ENCODE results near the gene SALL4.
A peak's percentile ranks its signal among the peaks of the same experiment; 100 is the strongest.
"Not testable (repeated sequence)": the region's sequence is repeated elsewhere in the genome, so short reads cannot be mapped to it uniquely, and the experiment has no call there.

Gene SALL4

GRCh38 chr20:51816856-51817255 is 14.5 kb upstream of the SALL4 start:
- H4K8ac ChIP-seq (ENCODE audit: low read depth, low read length); H2BK12ac ChIP-seq (ENCODE audit: low read length); H3K9me3 ChIP-seq (ENCODE audit: insufficient read depth, low read depth, low read length); H3K27ac ChIP-seq (ENCODE audit: low read depth, low read length); H3K4ac ChIP-seq (ENCODE audit: low read depth, low read length); H3K36me3 ChIP-seq (ENCODE audit: control insufficient read depth in 1 of 2, insufficient read depth in 2 of 2, low read length in 2 of 2); H3K14ac ChIP-seq (ENCODE audit: low read length); H3K4me2 ChIP-seq (ENCODE audit: low read length); H3K23ac ChIP-seq (ENCODE audit: low read length); H3K79me2 ChIP-seq (ENCODE audit: control insufficient read depth, insufficient read depth, low read length, poor library complexity); DNase-seq; H3K9ac ChIP-seq (ENCODE audit: low read length); H3K79me1 ChIP-seq (ENCODE audit: low read length); H4K91ac ChIP-seq (ENCODE audit: low read depth, low read length); H3K4me1 ChIP-seq (ENCODE audit: control insufficient read depth in 1 of 2, insufficient read depth in 2 of 2, low read length in 2 of 2); H3K18ac ChIP-seq (ENCODE audit: low read length); H3K4me3 ChIP-seq (ENCODE audit: low read depth, low read length); H2BK120ac ChIP-seq (ENCODE audit: insufficient read depth, low read length, poor library complexity); H4K12ac ChIP-seq (ENCODE audit: low read depth, low read length); H2AK5ac ChIP-seq (ENCODE audit: low read length); H3K27me3 ChIP-seq (ENCODE audit: insufficient read depth, low read length); H2AFZ ChIP-seq (ENCODE audit: insufficient read depth, low read length, poor library complexity); H2BK5ac ChIP-seq (ENCODE audit: low read depth, low read length, poor library complexity): not testable (repeated sequence)
- WGBS (ENCODE audit: extremely low coverage, insufficient coverage, insufficient read length) = no CpG with 5 or more reads among the region's 8 CpGs

GRCh38 chr20:51815383-51816076 is 13.2 kb upstream of the SALL4 start:
- no peak overlapping the region for H3K9ac ChIP-seq (ENCODE audit: low read length)

GRCh38 chr20:51812861-51813260 is 10.5 kb upstream of the SALL4 start:
- no CpG with 5 or more reads among the region's 4 CpGs for WGBS (ENCODE audit: extremely low coverage, insufficient coverage, insufficient read length)
- Histone ChIP-seq H3K14ac (ENCODE audit: low read length) (no peak overlapping the region), H3K36me3 (ENCODE audit: control insufficient read depth in 1 of 2, insufficient read depth in 2 of 2, low read length in 2 of 2) (no peaks in the 10 kb centered on the region), H3K18ac (ENCODE audit: low read length) (no peak overlapping the region), H3K4me2 (ENCODE audit: low read length) (no peak overlapping the region), H3K27me3 (ENCODE audit: insufficient read depth, low read length) (no peaks in the 10 kb centered on the region), H3K23ac (ENCODE audit: low read length) (no peak overlapping the region), H2BK120ac (ENCODE audit: insufficient read depth, low read length, poor library complexity) (no peak overlapping the region), H3K9ac (ENCODE audit: low read length) (no peak overlapping the region), H3K4me1 (ENCODE audit: control insufficient read depth in 1 of 2, insufficient read depth in 2 of 2, low read length in 2 of 2) (no peaks in the 10 kb centered on the region), H2AFZ (ENCODE audit: insufficient read depth, low read length, poor library complexity) (no peak overlapping the region), H2AK5ac (ENCODE audit: low read length) (no peak overlapping the region), H4K91ac (ENCODE audit: low read depth, low read length) (no peak overlapping the region), H3K4ac (ENCODE audit: low read depth, low read length) (no peak overlapping the region), H3K79me2 (ENCODE audit: control insufficient read depth, insufficient read depth, low read length, poor library complexity) (no peaks in the 10 kb centered on the region), H3K9me3 (ENCODE audit: insufficient read depth, low read depth, low read length) (no peaks in the 10 kb centered on the region), H2BK5ac (ENCODE audit: low read depth, low read length, poor library complexity) (no peak overlapping the region), H3K79me1 (ENCODE audit: low read length) (no peaks in the 10 kb centered on the region), H4K12ac (ENCODE audit: low read depth, low read length) (no peak overlapping the region), H3K27ac (ENCODE audit: low read depth, low read length) (no peak overlapping the region), H2BK12ac (ENCODE audit: low read length) (no peak overlapping the region), H3K4me3 (ENCODE audit: low read depth, low read length) (no peak overlapping the region), H4K8ac (ENCODE audit: low read depth, low read length) (no peak overlapping the region)
- DNase-seq = peak; percentile 68 to 85

More at GRCh38 chr20:51815383-51816076, 13.2 kb upstream of the SALL4 start:
- Histone ChIP-seq H3K79me1 (ENCODE audit: low read length) (no peaks in the 10 kb centered on the region), H2BK12ac (ENCODE audit: low read length) (no peak overlapping the region), H3K4me1 (ENCODE audit: control insufficient read depth in 1 of 2, insufficient read depth in 2 of 2, low read length in 2 of 2) (no peaks in the 10 kb centered on the region), H3K27me3 (ENCODE audit: insufficient read depth, low read length) (no peaks in the 10 kb centered on the region), H3K23ac (ENCODE audit: low read length) (no peak overlapping the region), H3K9me3 (ENCODE audit: insufficient read depth, low read depth, low read length) (no peaks in the 10 kb centered on the region), H3K18ac (ENCODE audit: low read length) (no peak overlapping the region), H2BK5ac (ENCODE audit: low read depth, low read length, poor library complexity) (no peak overlapping the region), H2BK120ac (ENCODE audit: insufficient read depth, low read length, poor library complexity) (no peak overlapping the region), H3K36me3 (ENCODE audit: control insufficient read depth in 1 of 2, insufficient read depth in 2 of 2, low read length in 2 of 2) (no peaks in the 10 kb centered on the region), H3K4ac (ENCODE audit: low read depth, low read length) (no peak overlapping the region), H2AK5ac (ENCODE audit: low read length) (no peak overlapping the region), H3K79me2 (ENCODE audit: control insufficient read depth, insufficient read depth, low read length, poor library complexity) (no peaks in the 10 kb centered on the region), H4K8ac (ENCODE audit: low read depth, low read length) (no peak overlapping the region), H4K12ac (ENCODE audit: low read depth, low read length) (no peak overlapping the region), H3K14ac (ENCODE audit: low read length) (no peak overlapping the region), H3K4me2 (ENCODE audit: low read length) (no peak overlapping the region), H4K91ac (ENCODE audit: low read depth, low read length) (no peak overlapping the region), H3K27ac (ENCODE audit: low read depth, low read length) (no peak overlapping the region), H3K4me3 (ENCODE audit: low read depth, low read length) (no peak overlapping the region), H2AFZ (ENCODE audit: insufficient read depth, low read length, poor library complexity) (no peak overlapping the region)
- peak; percentile 14 to 15 for DNase-seq
- WGBS (ENCODE audit: extremely low coverage, insufficient coverage, insufficient read length) = no CpG with 5 or more reads among the region's 5 CpGs

- H3K9ac ChIP-seq (ENCODE audit: low read length) = no peak overlapping the region
- H3K4ac ChIP-seq (ENCODE audit: low read depth, low read length) = no peak overlapping the region
- no peak overlapping the region for H2BK120ac ChIP-seq (ENCODE audit: insufficient read depth, low read length, poor library complexity)
- no peak overlapping the region for H4K91ac ChIP-seq (ENCODE audit: low read depth, low read length)
- H3K9me3 ChIP-seq (ENCODE audit: insufficient read depth, low read depth, low read length) = no peaks in the 10 kb centered on the region
- no peak overlapping the region for H3K23ac ChIP-seq (ENCODE audit: low read length)
- H3K14ac ChIP-seq (ENCODE audit: low read length) = no peak overlapping the region
- no peak overlapping the region for H4K12ac ChIP-seq (ENCODE audit: low read depth, low read length)
- no peak overlapping the region for H3K18ac ChIP-seq (ENCODE audit: low read length)
- H3K4me1 ChIP-seq (ENCODE audit: control insufficient read depth in 1 of 2, insufficient read depth in 2 of 2, low read length in 2 of 2) = no peaks in the 10 kb centered on the region
- no peak overlapping the region for H2BK5ac ChIP-seq (ENCODE audit: low read depth, low read length, poor library complexity)
- no peak overlapping the region for H3K4me2 ChIP-seq (ENCODE audit: low read length)
- DNase-seq = no peak
- WGBS (ENCODE audit: extremely low coverage, insufficient coverage, insufficient read length) = no CpG with 5 or more reads among the region's 8 CpGs
- H2AK5ac ChIP-seq (ENCODE audit: low read length) = no peak overlapping the region
- no peak overlapping the region for H3K27ac ChIP-seq (ENCODE audit: low read depth, low read length)
- no peak overlapping the region for H4K8ac ChIP-seq (ENCODE audit: low read depth, low read length)
- H3K36me3 ChIP-seq (ENCODE audit: control insufficient read depth in 1 of 2, insufficient read depth in 2 of 2, low read length in 2 of 2) = no peaks in the 10 kb centered on the region
- no peaks in the 10 kb centered on the region for H3K79me2 ChIP-seq (ENCODE audit: control insufficient read depth, insufficient read depth, low read length, poor library complexity)
- H3K4me3 ChIP-seq (ENCODE audit: low read depth, low read length) = no peak overlapping the region
- no peaks in the 10 kb centered on the region for H3K27me3 ChIP-seq (ENCODE audit: insufficient read depth, low read length)
- no peak overlapping the region for H2AFZ ChIP-seq (ENCODE audit: insufficient read depth, low read length, poor library complexity)
- no peaks in the 10 kb centered on the region for H3K79me1 ChIP-seq (ENCODE audit: low read length)
- no peak overlapping the region for H2BK12ac ChIP-seq (ENCODE audit: low read length)
These were observed 9.3 kb upstream of the SALL4 start for GRCh38 chr20:51811514-51812128.

Data from trophoblast cell (in vitro differentiated cells and primary cell).